ENCODE data around the gene PIGH. TPM values are rescaled to one million over a fixed set of nuclear protein-coding genes. Genes with fewer than 3 reads are reported as not detected.

The PIGH gene
- total RNA-seq, 1 experiment from 2014 or later, result 6.8 TPM

DNA sequence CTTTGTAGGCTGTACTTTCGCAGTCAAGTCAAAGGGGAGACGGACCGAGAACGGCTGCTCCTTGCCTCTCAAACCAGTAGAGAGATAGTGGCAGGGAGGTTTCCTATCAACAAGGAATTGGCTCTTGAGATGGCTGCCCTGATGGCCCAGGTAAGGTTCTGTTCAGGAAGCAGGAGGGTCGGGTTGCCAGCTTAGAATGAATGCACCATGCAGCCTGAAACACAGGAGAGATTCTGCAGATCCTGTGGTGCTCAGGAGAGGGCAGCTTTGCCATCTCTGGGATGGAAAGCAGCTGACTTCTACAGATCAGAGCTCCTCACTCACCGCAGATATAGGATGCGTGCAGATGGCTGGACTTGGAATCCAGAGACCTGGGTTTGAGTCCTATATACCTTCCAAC, 18.0 kb downstream of the PIGH start (continued):
- TF ChIP-seq GRHL2 (CRISPR knock-in tag; IDR thresholded peaks at IDR 0.05; ENCODE audit: insufficient replicate concordance, severe bottlenecking), result no peak

DNA sequence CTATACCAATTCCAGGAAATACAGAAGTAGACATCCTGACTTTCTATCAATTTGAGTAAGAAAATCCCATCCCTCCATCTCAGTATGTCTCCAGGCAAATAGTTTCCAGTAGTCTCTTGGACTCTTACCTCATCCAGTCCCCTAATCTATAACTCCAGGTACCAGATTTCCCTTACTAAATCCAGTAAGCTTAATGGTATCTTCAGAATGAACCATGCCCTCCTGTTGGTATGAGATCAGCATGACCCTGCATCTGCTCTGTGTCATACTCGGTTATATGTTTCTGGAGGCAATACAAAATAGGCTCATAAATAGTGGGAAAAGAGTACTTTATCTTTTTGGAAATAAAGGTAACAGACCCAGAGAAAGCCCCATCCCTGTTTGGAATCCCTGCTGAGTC, 18.4 kb downstream of the PIGH start:
- H3K9me3 Mint-ChIP-seq, result no peaks in the 10 kb centered on the region
- POLR2A ChIA-PET, result no interaction called here
- peaks cover 29% of the 10 kb centered on the region for H3K36me3 Mint-ChIP-seq
- no peak overlapping the region for H3K27ac Mint-ChIP-seq
- ATAC-seq, result no peak
- DNase-seq (ENCODE audit: low spot score), result no peak
- H3K4me3 Mint-ChIP-seq, result no peak overlapping the region
- no peaks in the 10 kb centered on the region for H3K4me1 Mint-ChIP-seq
- TF ChIP-seq, protein P1, sequence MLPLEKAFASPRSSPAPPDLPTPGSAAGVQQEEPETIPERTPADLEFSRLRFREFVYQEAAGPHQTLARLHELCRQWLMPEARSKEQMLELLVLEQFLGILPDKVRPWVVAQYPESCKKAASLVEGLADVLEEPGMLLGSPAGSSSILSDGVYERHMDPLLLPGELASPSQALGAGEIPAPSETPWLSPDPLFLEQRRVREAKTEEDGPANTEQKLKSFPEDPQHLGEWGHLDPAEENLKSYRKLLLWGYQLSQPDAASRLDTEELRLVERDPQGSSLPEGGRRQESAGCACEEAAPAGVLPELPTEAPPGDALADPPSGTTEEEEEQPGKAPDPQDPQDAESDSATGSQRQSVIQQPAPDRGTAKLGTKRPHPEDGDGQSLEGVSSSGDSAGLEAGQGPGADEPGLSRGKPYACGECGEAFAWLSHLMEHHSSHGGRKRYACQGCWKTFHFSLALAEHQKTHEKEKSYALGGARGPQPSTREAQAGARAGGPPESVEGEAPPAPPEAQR (CRISPR knock-in tag; IDR thresholded peaks at IDR 0.05), result no peak
- TF ChIP-seq PRRX2 (CRISPR knock-in tag; IDR thresholded peaks at IDR 0.05) (no peak), ZNF219 (CRISPR knock-in tag; IDR thresholded peaks at IDR 0.05; ENCODE audit: borderline replicate concordance) (no peak), CREM (CRISPR knock-in tag; IDR thresholded peaks at IDR 0.05) (no peak), TEAD1 (CRISPR knock-in tag; IDR thresholded peaks at IDR 0.05) (no peak), JUN (CRISPR knock-in tag; IDR thresholded peaks at IDR 0.05) (no peak), TEAD4 (CRISPR knock-in tag; IDR thresholded peaks at IDR 0.05) (no peak), HMGA2 (CRISPR knock-in tag; IDR thresholded peaks at IDR 0.05) (no peak), NR3C1 (CRISPR knock-in tag; conservative IDR thresholded peaks at IDR 0.05; ENCODE audit: low read depth) (no peak), MXD4 (CRISPR knock-in tag; IDR thresholded peaks at IDR 0.05; ENCODE audit: borderline replicate concordance) (no peak), ZNF121 (CRISPR knock-in tag; IDR thresholded peaks at IDR 0.05) (no peak), SP1 (CRISPR knock-in tag; conservative IDR thresholded peaks at IDR 0.05) (no peak), NFYB (CRISPR knock-in tag; conservative IDR thresholded peaks at IDR 0.05; ENCODE audit: low read depth) (no peak), NFATC4 (CRISPR knock-in tag; IDR thresholded peaks at IDR 0.05) (no peak), RELA (CRISPR knock-in tag; IDR thresholded peaks at IDR 0.05; ENCODE audit: borderline replicate concordance) (no peak)
- TF ChIP-seq, protein P2, sequence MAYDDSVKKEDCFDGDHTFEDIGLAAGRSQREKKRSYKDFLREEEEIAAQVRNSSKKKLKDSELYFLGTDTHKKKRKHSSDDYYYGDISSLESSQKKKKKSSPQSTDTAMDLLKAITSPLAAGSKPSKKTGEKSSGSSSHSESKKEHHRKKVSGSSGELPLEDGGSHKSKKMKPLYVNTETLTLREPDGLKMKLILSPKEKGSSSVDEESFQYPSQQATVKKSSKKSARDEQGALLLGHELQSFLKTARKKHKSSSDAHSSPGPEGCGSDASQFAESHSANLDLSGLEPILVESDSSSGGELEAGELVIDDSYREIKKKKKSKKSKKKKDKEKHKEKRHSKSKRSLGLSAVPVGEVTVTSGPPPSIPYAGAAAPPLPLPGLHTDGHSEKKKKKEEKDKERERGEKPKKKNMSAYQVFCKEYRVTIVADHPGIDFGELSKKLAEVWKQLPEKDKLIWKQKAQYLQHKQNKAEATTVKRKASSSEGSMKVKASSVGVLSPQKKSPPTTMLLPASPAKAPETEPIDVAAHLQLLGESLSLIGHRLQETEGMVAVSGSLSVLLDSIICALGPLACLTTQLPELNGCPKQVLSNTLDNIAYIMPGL (CRISPR knock-in tag; IDR thresholded peaks at IDR 0.05), result no peak
- TF ChIP-seq, protein P3, sequence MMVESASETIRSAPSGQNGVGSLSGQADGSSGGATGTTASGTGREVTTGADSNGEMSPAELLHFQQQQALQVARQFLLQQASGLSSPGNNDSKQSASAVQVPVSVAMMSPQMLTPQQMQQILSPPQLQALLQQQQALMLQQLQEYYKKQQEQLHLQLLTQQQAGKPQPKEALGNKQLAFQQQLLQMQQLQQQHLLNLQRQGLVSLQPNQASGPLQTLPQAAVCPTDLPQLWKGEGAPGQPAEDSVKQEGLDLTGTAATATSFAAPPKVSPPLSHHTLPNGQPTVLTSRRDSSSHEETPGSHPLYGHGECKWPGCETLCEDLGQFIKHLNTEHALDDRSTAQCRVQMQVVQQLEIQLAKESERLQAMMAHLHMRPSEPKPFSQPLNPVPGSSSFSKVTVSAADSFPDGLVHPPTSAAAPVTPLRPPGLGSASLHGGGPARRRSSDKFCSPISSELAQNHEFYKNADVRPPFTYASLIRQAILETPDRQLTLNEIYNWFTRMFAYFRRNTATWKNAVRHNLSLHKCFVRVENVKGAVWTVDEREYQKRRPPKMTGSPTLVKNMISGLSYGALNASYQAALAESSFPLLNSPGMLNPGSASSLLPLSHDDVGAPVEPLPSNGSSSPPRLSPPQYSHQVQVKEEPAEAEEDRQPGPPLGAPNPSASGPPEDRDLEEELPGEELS (CRISPR knock-in tag; IDR thresholded peaks at IDR 0.05), result no peak
- TF ChIP-seq, protein P4, sequence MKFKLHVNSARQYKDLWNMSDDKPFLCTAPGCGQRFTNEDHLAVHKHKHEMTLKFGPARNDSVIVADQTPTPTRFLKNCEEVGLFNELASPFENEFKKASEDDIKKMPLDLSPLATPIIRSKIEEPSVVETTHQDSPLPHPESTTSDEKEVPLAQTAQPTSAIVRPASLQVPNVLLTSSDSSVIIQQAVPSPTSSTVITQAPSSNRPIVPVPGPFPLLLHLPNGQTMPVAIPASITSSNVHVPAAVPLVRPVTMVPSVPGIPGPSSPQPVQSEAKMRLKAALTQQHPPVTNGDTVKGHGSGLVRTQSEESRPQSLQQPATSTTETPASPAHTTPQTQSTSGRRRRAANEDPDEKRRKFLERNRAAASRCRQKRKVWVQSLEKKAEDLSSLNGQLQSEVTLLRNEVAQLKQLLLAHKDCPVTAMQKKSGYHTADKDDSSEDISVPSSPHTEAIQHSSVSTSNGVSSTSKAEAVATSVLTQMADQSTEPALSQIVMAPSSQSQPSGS (CRISPR knock-in tag; IDR thresholded peaks at IDR 0.05; ENCODE audit: borderline replicate concordance, low read depth), result no peak
- TF ChIP-seq, protein P5, sequence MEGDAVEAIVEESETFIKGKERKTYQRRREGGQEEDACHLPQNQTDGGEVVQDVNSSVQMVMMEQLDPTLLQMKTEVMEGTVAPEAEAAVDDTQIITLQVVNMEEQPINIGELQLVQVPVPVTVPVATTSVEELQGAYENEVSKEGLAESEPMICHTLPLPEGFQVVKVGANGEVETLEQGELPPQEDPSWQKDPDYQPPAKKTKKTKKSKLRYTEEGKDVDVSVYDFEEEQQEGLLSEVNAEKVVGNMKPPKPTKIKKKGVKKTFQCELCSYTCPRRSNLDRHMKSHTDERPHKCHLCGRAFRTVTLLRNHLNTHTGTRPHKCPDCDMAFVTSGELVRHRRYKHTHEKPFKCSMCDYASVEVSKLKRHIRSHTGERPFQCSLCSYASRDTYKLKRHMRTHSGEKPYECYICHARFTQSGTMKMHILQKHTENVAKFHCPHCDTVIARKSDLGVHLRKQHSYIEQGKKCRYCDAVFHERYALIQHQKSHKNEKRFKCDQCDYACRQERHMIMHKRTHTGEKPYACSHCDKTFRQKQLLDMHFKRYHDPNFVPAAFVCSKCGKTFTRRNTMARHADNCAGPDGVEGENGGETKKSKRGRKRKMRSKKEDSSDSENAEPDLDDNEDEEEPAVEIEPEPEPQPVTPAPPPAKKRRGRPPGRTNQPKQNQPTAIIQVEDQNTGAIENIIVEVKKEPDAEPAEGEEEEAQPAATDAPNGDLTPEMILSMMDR (IDR thresholded peaks at IDR 0.05), result no peak
- TF ChIP-seq, protein P6, sequence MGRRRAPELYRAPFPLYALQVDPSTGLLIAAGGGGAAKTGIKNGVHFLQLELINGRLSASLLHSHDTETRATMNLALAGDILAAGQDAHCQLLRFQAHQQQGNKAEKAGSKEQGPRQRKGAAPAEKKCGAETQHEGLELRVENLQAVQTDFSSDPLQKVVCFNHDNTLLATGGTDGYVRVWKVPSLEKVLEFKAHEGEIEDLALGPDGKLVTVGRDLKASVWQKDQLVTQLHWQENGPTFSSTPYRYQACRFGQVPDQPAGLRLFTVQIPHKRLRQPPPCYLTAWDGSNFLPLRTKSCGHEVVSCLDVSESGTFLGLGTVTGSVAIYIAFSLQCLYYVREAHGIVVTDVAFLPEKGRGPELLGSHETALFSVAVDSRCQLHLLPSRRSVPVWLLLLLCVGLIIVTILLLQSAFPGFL (CRISPR knock-in tag; IDR thresholded peaks at IDR 0.05; ENCODE audit: borderline replicate concordance), result no peak
- CTCF ChIA-PET, result interaction anchor here (0.7 to 6.2 kb wide), 10 partner anchors 11 to 162 kb away, joined by 3 to 75 read pairs (median 10); partner anchors contain the start of gene PIGH
- H3K27me3 Mint-ChIP-seq (ENCODE audit: low read depth), result no peaks in the 10 kb centered on the region

Data from WTC11 (cell line).